M059J (cell line): ENCODE measurements around the gene HEPHL1. TPM values are rescaled to one million over a fixed set of nuclear protein-coding genes. Genes with fewer than 3 reads are reported as not detected.
A peak's percentile ranks its signal among the peaks of the same experiment; 100 is the strongest.
"Not testable (repeated sequence)": the region's sequence is repeated elsewhere in the genome, so short reads cannot be mapped to it uniquely, and the experiment has no call there.

Source experiments
- DNase-seq: peaks from one replicate; pipeline ENCODE4 v3.0.0-alpha.2; 2012; ENCODE audit warnings: low read depth
- total RNA-seq: library from RNA; depleted of rRNA; stranded (reverse); fragments of >200 nt; shearing (Covaris generic); gene quantifications from 2 replicates; pipeline ENCODE4 v1.2.3, GENCODE V29; 2014; rRNA removed

Gene HEPHL1
- total RNA-seq: 1.0 and 1.2 TPM in 2 replicates

DNA sequence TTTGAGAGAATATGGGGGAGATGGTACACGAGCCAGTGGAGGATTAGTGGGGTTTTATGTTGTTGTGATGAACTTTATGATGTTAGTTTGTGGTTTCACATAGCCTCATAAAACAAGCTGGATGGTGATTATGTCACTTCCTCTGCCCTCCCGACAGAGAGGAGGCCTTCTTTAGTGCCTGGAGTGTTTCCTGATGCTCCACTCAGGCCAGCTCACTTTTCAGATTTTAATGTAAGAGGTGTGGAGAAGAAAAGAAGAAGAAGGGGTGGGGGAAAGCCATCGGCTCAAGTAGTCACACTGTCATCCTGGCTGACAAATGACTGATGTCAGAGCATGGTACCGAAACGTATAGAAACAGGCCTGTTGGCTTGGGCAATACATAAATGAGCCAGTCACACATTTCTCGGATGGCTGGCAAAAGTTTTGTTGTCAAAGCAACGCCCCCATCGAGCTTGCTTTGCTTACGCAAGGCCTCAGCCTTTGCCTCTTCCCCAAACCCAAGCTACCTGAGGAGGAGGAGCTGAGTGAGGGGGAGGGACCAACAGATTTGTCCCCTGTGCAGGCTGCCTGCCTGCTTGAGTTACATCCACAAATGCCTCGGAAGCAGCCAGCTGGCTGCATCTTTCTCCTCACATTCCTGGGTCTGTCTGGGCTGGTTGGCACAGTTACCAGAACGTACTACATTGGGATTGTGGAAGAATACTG, at the start of gene HEPHL1:
TSS of gene HEPHL1 (plus strand) at position 578 of the 705 bp plus-strand sequence. CDS start at position 593, 15 bp downstream.
- DNase-seq: peak; percentile 89

GRCh38 chr11:93972790-93973189, 48.4 kb upstream of the HEPHL1 start:
- DNase-seq: no peak

GRCh38 chr11:93973322-93974051, 47.7 kb upstream of the HEPHL1 start:
- DNase-seq: not testable (repeated sequence)

DNA sequence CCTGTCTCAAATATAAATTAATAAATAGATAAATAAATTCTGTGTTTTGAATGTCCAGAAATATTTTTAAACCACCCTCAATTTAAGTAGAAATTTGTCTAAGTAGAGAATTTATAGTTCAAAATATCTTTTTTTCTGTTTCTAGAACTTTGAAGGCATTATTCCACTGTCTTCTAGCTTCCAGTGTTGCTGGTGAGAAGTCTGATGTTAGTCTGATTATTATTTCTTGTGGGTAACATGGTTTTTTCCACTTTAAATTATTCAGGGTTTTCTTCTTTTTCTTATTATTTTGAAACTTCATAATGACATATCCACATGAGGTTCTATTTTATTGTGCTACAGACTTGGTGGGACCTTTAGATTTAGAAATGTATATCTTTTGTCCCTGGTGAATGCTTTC, 46.4 kb upstream of the HEPHL1 start:
- DNase-seq: no peak

GRCh38 chr11:93976577-93977254, 44.4 kb upstream of the HEPHL1 start:
- peak; percentile 67 for DNase-seq

- DNase-seq: no peak
These were observed 37.5 kb upstream of the HEPHL1 start for GRCh38 chr11:93983542-93984195.

GRCh38 chr11:93984196-93984567, 37.0 kb upstream of the HEPHL1 start:
- DNase-seq: peak; percentile 18

DNA sequence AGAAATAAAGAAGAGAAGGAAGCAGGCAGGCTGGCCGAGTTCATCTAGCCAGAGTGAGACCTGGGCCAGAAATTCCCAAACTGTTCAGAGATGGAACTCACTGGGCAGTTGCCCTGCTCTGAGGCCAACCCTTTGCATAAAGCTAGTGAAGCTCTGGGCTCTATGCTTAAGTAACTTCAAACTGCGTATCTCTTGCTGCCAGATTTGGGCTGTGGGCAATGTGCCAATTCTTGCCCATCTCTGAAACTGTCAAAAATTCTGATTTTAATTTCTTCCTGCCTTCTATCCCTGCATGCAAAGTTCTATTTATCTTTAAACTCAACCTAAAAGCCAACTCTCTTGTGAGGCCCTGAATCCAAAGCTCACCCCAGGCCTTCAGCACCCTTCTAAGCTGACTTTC, 36.2 kb upstream of the HEPHL1 start:
- no peak for DNase-seq

GRCh38 chr11:93986716-93987115, 34.4 kb upstream of the HEPHL1 start:
- DNase-seq: peak; percentile 89

- no peak for DNase-seq
These were observed 32.7 kb upstream of the HEPHL1 start for GRCh38 chr11:93988455-93988854.

- DNase-seq: no peak
These were observed 32.2 kb upstream of the HEPHL1 start for GRCh38 chr11:93988912-93989311.

DNA sequence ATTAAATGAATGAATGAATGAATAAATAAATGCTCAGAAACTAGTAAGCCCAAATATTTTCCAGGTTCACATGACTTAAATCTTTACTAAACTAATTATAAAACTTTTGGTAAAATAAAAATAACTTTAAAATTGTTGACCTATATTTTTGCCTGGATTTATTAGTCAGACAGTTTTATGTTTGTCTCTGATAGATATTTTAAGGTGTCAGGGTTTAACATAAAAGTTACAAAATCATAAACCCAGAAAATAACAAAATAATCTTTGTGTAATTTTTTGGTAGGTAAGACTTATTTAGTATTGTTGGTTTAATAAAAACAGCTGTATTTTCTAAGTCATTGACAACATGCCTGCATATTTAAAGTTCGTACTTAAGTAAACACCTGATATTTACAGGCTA, 27.4 kb upstream of the HEPHL1 start:
- DNase-seq: no peak

- no peak for DNase-seq
These were observed 23.4 kb upstream of the HEPHL1 start for GRCh38 chr11:93997741-93998140.

- no peak for DNase-seq
These were observed 20.5 kb upstream of the HEPHL1 start for GRCh38 chr11:94000659-94001058.

DNA sequence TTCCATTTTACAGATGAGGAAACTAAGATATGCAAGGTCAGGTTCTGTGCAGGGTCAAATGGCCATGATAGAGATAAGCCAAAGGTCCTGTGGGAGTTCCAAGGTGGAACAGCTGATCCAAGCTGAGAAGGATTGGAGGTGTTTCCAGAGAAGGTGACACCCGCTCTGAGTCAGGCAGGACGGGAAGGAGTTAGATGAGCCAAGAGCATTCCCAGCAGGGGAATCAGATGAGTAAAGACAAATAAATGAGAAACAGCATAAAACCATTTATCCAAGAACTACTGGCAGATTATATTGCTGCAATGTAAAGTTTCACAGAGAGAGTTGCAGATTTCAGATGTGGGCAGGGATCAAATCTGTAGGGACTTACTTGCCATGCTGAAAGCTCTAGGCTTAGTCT, 18.9 kb upstream of the HEPHL1 start:
- DNase-seq: peak; percentile 57

DNA sequence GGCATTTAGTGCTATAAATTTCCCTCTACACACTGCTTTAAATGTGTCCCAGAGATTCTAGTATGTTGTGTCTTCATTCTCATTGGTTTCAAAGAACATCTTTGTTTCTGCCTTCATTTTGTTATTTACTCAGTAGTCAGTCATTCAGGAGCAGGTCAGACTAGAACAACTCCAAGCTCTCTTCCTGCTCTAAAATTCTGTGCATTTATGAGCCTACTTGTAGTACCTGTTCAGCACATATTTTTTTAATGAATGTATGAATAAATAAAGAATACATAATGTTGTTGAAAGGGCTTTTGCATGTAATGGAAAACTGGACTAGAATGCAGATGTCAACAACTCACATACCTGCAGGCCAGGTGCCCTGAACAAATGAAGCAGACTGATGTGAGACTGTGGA, 13.7 kb upstream of the HEPHL1 start:
- DNase-seq: no peak

DNA sequence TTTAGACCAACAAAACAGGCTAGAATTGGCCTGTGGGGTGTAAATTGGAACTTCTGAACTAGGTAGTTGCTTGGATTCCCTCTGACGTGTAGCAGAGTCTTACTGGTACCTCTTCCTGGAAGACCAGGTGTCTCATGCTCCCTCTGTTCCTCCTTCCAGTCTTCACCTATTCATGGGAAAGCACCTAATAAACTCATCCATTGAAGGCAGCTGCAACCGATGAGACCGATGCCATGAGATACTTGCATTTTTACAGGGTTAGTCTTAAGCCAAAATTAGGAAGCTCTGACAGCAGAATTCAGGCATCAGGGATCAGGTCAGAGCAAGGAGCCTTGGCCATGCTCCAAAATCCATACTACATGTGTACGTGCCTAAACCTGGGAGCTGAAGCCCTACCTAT, 13.2 kb upstream of the HEPHL1 start:
- DNase-seq: no peak

- peak; percentile 55 for DNase-seq
These were observed 11.0 kb upstream of the HEPHL1 start for GRCh38 chr11:94010136-94010535.

DNA sequence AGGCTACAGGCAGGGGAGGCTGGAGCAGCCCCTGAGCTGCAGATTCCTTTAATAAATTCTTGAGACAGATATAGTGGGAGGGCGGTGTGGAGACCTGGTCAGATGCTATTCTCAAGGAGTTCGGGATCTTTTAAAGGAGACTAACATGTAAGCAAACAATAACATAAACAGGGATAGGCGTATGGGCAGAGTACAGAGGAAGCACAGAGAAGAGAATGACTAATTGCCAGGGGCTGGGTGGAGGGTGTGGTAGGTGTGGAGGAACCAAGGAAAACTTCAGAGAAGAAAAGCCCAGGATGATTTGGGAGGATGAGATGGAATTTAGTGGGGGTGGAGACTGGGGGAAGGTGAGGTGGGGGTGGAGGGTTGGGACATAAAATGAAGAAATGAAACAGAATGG, 9.7 kb upstream of the HEPHL1 start:
- no peak for DNase-seq

DNA sequence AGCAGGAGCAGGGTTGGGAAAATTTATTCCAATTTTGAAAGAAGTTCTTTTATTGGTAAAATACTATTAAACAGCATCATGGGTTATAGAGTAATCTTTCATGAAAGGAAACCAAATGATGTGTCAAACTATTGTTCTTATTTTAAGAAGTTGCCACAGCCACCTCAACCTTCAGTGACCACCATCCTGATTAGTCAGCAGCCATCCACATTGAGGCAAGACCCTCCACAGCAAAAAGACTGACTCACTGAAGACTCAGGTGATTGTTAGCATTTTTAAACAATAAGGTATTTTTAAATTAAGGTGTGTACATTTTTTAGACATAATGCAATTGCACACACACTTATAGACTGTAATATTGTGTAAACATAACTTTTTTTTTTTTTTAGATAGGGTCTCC, 3.7 kb upstream of the HEPHL1 start:
- DNase-seq: peak; percentile 76

DNA sequence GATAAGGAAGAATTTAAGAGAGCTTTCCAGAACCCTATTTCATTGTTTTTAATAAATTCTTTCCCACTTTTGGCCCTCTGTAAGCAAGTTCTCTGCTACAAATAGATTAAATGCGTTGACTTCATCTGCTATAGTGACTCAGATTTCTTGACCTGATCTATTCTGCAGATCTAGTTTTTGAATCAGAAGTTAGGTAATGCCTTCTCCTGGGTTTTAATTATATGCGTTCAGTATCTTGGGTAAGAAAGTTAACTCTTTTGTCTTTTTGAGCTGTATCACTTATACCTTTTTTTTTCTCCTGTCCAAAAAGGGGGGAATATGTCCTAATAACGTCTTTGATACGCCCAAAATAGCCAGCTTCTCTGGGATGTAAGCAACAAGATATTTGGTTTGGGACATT, 2.4 kb upstream of the HEPHL1 start:
- peak; percentile 36 for DNase-seq

DNA sequence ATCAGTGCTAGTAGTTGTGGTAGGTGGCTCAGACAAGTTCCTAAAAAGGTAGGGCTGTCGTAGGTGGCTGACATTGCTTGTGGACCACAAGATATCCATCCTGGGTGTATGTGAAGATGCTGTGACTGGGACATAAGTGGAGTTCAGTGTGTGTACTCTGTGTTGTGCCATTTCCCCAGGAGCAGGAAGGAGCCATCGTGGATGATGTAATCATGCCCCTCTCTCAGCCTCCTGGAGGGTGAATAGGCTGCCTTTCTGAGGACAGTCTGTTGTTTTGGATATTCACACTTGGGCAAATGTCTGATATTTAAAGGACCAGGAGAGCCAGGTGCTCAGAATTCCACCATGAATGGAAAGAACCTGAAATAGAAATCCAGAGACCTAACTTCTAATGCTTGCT, 2.7 kb downstream of the HEPHL1 start:
- no peak for DNase-seq
